PC-3 (cell line): ENCODE measurements around the gene PCBP3. TPM values are rescaled to one million over a fixed set of nuclear protein-coding genes. Genes with fewer than 3 reads are reported as not detected.
"Not testable (repeated sequence)": the region's sequence is repeated elsewhere in the genome, so short reads cannot be mapped to it uniquely, and the experiment has no call there.

ENCODE experiments used
- ATAC-seq: fragments of 200-7000 bp; cut with Tn5 transposase; 2 replicates; pipeline ENCODE4 v1.9.1; 2020; ENCODE audit warnings: mild to moderate bottlenecking, moderate library complexity
- BruUV-seq: library from RNA; stranded (reverse); fragments of 400-500 nt; replicated peaks from 2 replicates; lab custom pipeline; 2021; lab: Mats Ljungman, UMichigan
- CTCF ChIA-PET: fragments of 300-600 bp; sonication (Branson Sonifier 250); formaldehyde crosslinking; loops from one replicate; lab custom pipeline; 2022; ENCODE audit warnings: antibody characterized with exemption; lab: Charles Lee
- POLR2A ChIA-PET: fragments of 300-600 bp; sonication (Branson Sonifier 250); formaldehyde crosslinking; loops from one replicate; lab custom pipeline; 2022; ENCODE audit warnings: antibody characterized with exemption; ENCODE audit not compliant: unreplicated experiment; lab: Charles Lee
- DNase-seq: peaks from one replicate; pipeline ENCODE4 v3.0.0-alpha.2; 2015
- H2AFZ ChIP-seq: fragments of 300-600 bp; sonication (generic); 2 replicates; pipeline ENCODE4 v1.6.0; 2016; ENCODE audit warnings: antibody characterized with exemption, low read length
- H3F3A ChIP-seq: fragments of 300-600 bp; sonication (generic); one replicate; pipeline ENCODE4 v1.6.0; 2017; ENCODE audit warnings: antibody characterized with exemption, low read length, control low read depth, mild to moderate bottlenecking; ENCODE audit not compliant: unreplicated experiment
- H3K27ac ChIP-seq: fragments of 300-600 bp; sonication (generic); 2 replicates; pipeline ENCODE4 v1.5.1; 2016; ENCODE audit warnings: mild to moderate bottlenecking, low read length
- H3K27me3 ChIP-seq: fragments of 300-600 bp; sonication (generic); 2 replicates; pipeline ENCODE4 v1.6.1; 2016; ENCODE audit warnings: low read length, mixed read lengths
- H3K36me3 ChIP-seq: fragments of 300-600 bp; sonication (generic); 2 replicates; pipeline ENCODE4 v1.6.1; 2016; ENCODE audit warnings: low read depth, mixed run types, low read length, mixed read lengths
- H3K4me1 ChIP-seq: fragments of 300-600 bp; sonication (generic); 2 replicates; pipeline ENCODE4 v1.5.1; 2016; ENCODE audit warnings: low read length; ENCODE audit not compliant: insufficient read depth
- H3K4me2 ChIP-seq: fragments of 300-600 bp; sonication (generic); 2 replicates; pipeline ENCODE4 v1.6.0; 2016; ENCODE audit warnings: low read length
- H3K4me3 ChIP-seq: fragments of 300-600 bp; sonication (generic); 2 replicates; pipeline ENCODE4 v1.5.1; 2016; ENCODE audit warnings: mild to moderate bottlenecking, low read length, mixed read lengths
- H3K79me2 ChIP-seq: fragments of 300-600 bp; sonication (generic); 2 replicates; pipeline ENCODE4 v1.6.1; 2017; ENCODE audit warnings: low read length, mixed read lengths
- H3K9ac ChIP-seq: fragments of 300-600 bp; sonication (generic); 2 replicates; pipeline ENCODE4 v1.6.0; 2016; ENCODE audit warnings: mild to moderate bottlenecking, low read length
- H3K9me2 ChIP-seq: fragments of 300-600 bp; sonication (generic); replicated peaks from 2 replicates; pipeline ENCODE4 v1.6.1; 2016; ENCODE audit warnings: mixed run types, low read length, mixed read lengths
- H3K9me3 ChIP-seq: fragments of 300-600 bp; sonication (generic); 2 replicates; pipeline ENCODE4 v1.6.1; 2016; ENCODE audit warnings: low read length, mixed read lengths
- H4K20me1 ChIP-seq: fragments of 300-600 bp; sonication (generic); 2 replicates; pipeline ENCODE4 v1.6.1; 2016; ENCODE audit warnings: low read length, mixed read lengths
- CTCF ChIP-seq: fragments of 300-600 bp; sonication (generic); conservative IDR thresholded peaks from 2 replicates; pipeline ENCODE4 v1.5.1; 2017; ENCODE audit warnings: antibody characterized with exemption, low read depth, mild to moderate bottlenecking, low read length
- EZH2 ChIP-seq: fragments of 300-600 bp; sonication (generic); IDR thresholded peaks from one replicate; pipeline ENCODE4 v1.6.1; 2017; ENCODE audit warnings: antibody characterized with exemption, mild to moderate bottlenecking, low read length; ENCODE audit not compliant: unreplicated experiment
- EZH2phosphoT487 ChIP-seq: fragments of 300-600 bp; sonication (generic); IDR thresholded peaks from 2 replicates; pipeline ENCODE4 v1.6.1; 2018; ENCODE audit warnings: mild to moderate bottlenecking, antibody characterized with exemption, low read length, borderline replicate concordance
- intact Hi-C: fragments of 100-400 bp; cut with micrococcal nuclease; formaldehyde crosslinking; loops from 2 replicates; pipeline ENCODE4 v1.9.0; 2023
- total RNA-seq: library from RNA; depleted of rRNA; stranded (reverse); fragments of >200 nt; gene quantifications from 2 replicates; pipeline ENCODE4 v1.2.3, GENCODE V29; 2014

The PCBP3 gene
- total RNA-seq, 1 experiment from 2014 or later = 2.4 TPM

GRCh38 chr21:45655124-45655523 is 11.6 kb downstream of the PCBP3 start:
- ChIA-PET CTCF (no interaction called here), POLR2A (no interaction called here)
- peak; percentile 55 for DNase-seq
- Histone ChIP-seq H3K9me2 (no peaks in the 10 kb centered on the region), H3K27ac (no peak overlapping the region), H3K9ac (no peak overlapping the region), H3K9me3 (no peaks in the 10 kb centered on the region), H4K20me1 (no peaks in the 10 kb centered on the region), H3K79me2 (no peaks in the 10 kb centered on the region), H2AFZ (no peak overlapping the region), H3K27me3 (no peaks in the 10 kb centered on the region), H3K4me2 (no peak overlapping the region), H3K4me1 (no peaks in the 10 kb centered on the region; the same call in 1 of the 2 replicates), H3F3A (no peaks in the 10 kb centered on the region), H3K4me3 (no peak overlapping the region), H3K36me3 (no peaks in the 10 kb centered on the region)
- intact Hi-C loops = no loop called here
- ATAC-seq = no peak
- no peak for TF ChIP-seq EZH2
- TF ChIP-seq EZH2phosphoT487 = no peak
- TF ChIP-seq CTCF = no peak
- no TSS peak for BruUV-seq

- H3K9me3 ChIP-seq, CTCF ChIA-PET, H3F3A ChIP-seq, H3K9me2 ChIP-seq, H3K4me3 ChIP-seq, BruUV-seq, H3K4me1 ChIP-seq, ATAC-seq, H2AFZ ChIP-seq, DNase-seq, POLR2A ChIA-PET, H3K27me3 ChIP-seq, H3K79me2 ChIP-seq, H3K4me2 ChIP-seq, intact Hi-C loops, H3K9ac ChIP-seq, H4K20me1 ChIP-seq, H3K27ac ChIP-seq, H3K36me3 ChIP-seq: not testable (repeated sequence)
These were observed 12.6 kb downstream of the PCBP3 start for GRCh38 chr21:45656114-45656513.

GRCh38 chr21:45661913-45662622 is 18.5 kb downstream of the PCBP3 start:
- H3K9me3 ChIP-seq, H3K79me2 ChIP-seq, H3K36me3 ChIP-seq, H3K4me1 ChIP-seq, H3F3A ChIP-seq, H2AFZ ChIP-seq, H3K27me3 ChIP-seq, H3K9ac ChIP-seq, H4K20me1 ChIP-seq, H3K27ac ChIP-seq, intact Hi-C loops, H3K4me3 ChIP-seq, CTCF ChIA-PET, H3K9me2 ChIP-seq, H3K4me2 ChIP-seq, POLR2A ChIA-PET, BruUV-seq: not testable (repeated sequence)
- ATAC-seq (peak; percentile 35; the same call in 1 of the 2 replicates), DNase-seq (peak; percentile 22)

- POLR2A ChIA-PET = not testable (repeated sequence)
These were observed 19.2 kb downstream of the PCBP3 start for GRCh38 chr21:45662623-45663245.

More at GRCh38 chr21:45662623-45663245, 19.2 kb downstream of the PCBP3 start:
- H3K27me3 ChIP-seq, H3K4me3 ChIP-seq, H3F3A ChIP-seq, H3K79me2 ChIP-seq, H3K4me2 ChIP-seq, H3K36me3 ChIP-seq, intact Hi-C loops, H3K27ac ChIP-seq, CTCF ChIA-PET, H3K9me2 ChIP-seq, BruUV-seq, DNase-seq, H2AFZ ChIP-seq, H3K4me1 ChIP-seq, H3K9ac ChIP-seq, H3K9me3 ChIP-seq, ATAC-seq, H4K20me1 ChIP-seq: not testable (repeated sequence)
